Prostate gland (tissue), 2 donors: ENCODE measurements around the gene EIF3L.

ENCODE experiments used
- POLR2A ChIP-seq: fragments of 450-650 bp; IDR thresholded peaks from one replicate; pipeline ENCODE4 v1.6.1; 2016; ENCODE audit warnings: antibody characterized with exemption, mild to moderate bottlenecking
- TF ChIP-seq, protein P1 (sequence below), 4 experiments: fragments of 200-600 bp in 2 of 4; fragments of 450-650 bp in 2 of 4; sonication (generic) in 2 of 4; IDR thresholded peaks; 1 replicate in 3 of 4; 2 replicates in 1 of 4; pipeline ENCODE4 v1.5.1; 2016 to 2019; ENCODE audit warnings: antibody characterized with exemption in 4 of 4, mild to moderate bottlenecking in 2 of 4, moderate library complexity in 2 of 4

DNA sequence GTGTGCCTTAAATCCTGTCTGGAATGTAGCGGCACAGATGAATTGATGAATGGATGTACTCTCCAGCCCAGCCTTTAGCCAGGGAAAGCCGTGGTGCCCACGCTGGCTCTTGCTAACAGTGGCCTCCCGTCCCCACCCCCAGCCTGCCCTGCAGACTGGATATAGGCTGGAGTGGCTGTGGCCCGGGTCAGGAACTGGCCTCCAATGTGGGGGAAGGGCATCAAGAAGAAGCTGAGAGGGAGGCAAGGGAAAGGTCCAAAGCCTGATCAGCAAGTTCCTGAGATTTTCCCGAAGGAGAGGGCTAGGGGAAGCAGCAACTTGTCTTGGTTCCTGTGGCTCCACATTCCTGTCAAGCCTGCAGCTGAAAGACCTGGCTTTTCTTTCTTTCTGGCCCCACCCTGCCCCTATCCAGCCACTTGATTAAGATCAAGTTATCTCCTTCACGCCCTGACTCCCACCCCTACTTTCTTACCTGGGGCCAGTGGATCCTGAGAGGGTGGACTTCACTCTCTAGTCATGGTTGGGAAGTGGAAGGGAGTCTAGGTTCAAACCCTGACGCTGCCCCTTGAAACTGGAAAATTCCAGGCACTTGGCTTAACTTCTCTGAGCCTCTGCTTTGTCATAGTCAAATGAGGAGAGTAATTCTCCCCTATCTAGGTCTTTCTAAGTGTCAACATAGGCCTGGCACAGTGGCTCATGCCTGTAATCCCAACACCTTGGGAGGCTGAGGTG is 45.9 kb downstream of the EIF3L start:
- TF ChIP-seq, protein P1, sequence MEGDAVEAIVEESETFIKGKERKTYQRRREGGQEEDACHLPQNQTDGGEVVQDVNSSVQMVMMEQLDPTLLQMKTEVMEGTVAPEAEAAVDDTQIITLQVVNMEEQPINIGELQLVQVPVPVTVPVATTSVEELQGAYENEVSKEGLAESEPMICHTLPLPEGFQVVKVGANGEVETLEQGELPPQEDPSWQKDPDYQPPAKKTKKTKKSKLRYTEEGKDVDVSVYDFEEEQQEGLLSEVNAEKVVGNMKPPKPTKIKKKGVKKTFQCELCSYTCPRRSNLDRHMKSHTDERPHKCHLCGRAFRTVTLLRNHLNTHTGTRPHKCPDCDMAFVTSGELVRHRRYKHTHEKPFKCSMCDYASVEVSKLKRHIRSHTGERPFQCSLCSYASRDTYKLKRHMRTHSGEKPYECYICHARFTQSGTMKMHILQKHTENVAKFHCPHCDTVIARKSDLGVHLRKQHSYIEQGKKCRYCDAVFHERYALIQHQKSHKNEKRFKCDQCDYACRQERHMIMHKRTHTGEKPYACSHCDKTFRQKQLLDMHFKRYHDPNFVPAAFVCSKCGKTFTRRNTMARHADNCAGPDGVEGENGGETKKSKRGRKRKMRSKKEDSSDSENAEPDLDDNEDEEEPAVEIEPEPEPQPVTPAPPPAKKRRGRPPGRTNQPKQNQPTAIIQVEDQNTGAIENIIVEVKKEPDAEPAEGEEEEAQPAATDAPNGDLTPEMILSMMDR (IDR thresholded peaks at IDR 0.05) = no peak
- TF ChIP-seq POLR2A = no peak
